Sigmoid colon (tissue), 7 donors: ENCODE measurements around the gene TSKU. TPM values are rescaled to one million over a fixed set of nuclear protein-coding genes. Genes with fewer than 3 reads are reported as not detected.

Experiments used
- DNase-seq: peaks from one replicate; pipeline ENCODE4 v3.0.0-alpha.2; 2019
- H3K27ac ChIP-seq, 4 donors: fragments of 200-600 bp; sonication (generic); one replicate each; pipeline ENCODE4 v1.5.1; 2016 to 2019; ENCODE audit warnings: mild to moderate bottlenecking in 1 of 4
- H3K27me3 ChIP-seq, 3 donors: fragments of 200-600 bp; sonication (generic); one replicate each; pipeline ENCODE4 v1.5.1; 2019; ENCODE audit warnings: mild to moderate bottlenecking in 1 of 3
- H3K36me3 ChIP-seq, 4 donors: fragments of 200-600 bp; sonication (generic); one replicate each; pipeline ENCODE4 v1.5.1; 2016 to 2019
- H3K4me1 ChIP-seq, 4 donors: fragments of 200-600 bp; sonication (generic); one replicate each; pipeline ENCODE4 v1.5.1; 2017 to 2019
- H3K4me3 ChIP-seq, 4 donors: fragments of 200-600 bp; sonication (generic); one replicate each; pipeline ENCODE4 v1.5.1; 2017 to 2019; ENCODE audit warnings: mild to moderate bottlenecking in 2 of 4, moderate library complexity in 1 of 4
- H3K9me3 ChIP-seq, 4 donors: fragments of 200-600 bp in 3 of 4; sonication (generic) in 3 of 4; one replicate each; pipeline versions ENCODE4 v1.5.1 to v1.6.1; 2013 to 2019
- EP300 ChIP-seq, 4 donors: sonication (generic); formaldehyde crosslinking; IDR thresholded peaks; one replicate each; pipeline ENCODE4 v1.6.1; 2017; ENCODE audit warnings: antibody characterized with exemption in 4 of 4
- POLR2A ChIP-seq, 2 donors: fragments of 450-650 bp; IDR thresholded peaks; one replicate each; pipeline ENCODE4 v1.6.1; 2016; ENCODE audit warnings: antibody characterized with exemption in 2 of 2, mild to moderate bottlenecking in 2 of 2, moderate library complexity in 2 of 2
- POLR2AphosphoS5 ChIP-seq, 4 donors: sonication (generic); formaldehyde crosslinking; IDR thresholded peaks; one replicate each; pipeline ENCODE4 v1.6.1; 2017; ENCODE audit warnings: antibody characterized with exemption in 4 of 4
- WGBS, 2 donors: extraction: QIAGEN DNeasy Blood & Tissue Kit; methylation state at CpG; one replicate each; pipeline ENCODE4 v1.1.7; 2013; 5-methylcytosine and 5-hydroxymethylcytosine counted together
- intact Hi-C: fragments of 100-400 bp; cut with DNase I; formaldehyde crosslinking; loops from one replicate; pipeline ENCODE4 v1.15.1; 2023
- polyA plus RNA-seq, 3 donors: library from polyadenylated mRNA; stranded (reverse); fragments of 200-250 nt; gene quantifications; one replicate each; pipeline ENCODE4 v1.2.3, GENCODE V29; 2013
- total RNA-seq, 4 donors: library from RNA; depleted of rRNA; stranded (reverse); fragments of >200 nt; gene quantifications; one replicate each; pipeline ENCODE4 v1.1.0, GENCODE V29; 2016
- TF ChIP-seq, protein P1 (sequence below), 4 experiments: fragments of 450-650 bp in 3 of 4; fragments of 200-600 bp in 1 of 4; IDR thresholded peaks; one replicate each; pipeline ENCODE4 v1.5.1; 2016 to 2019; ENCODE audit warnings: antibody characterized with exemption in 4 of 4, mild to moderate bottlenecking in 3 of 4, moderate library complexity in 2 of 4
- donor health status: healthy with polysubstance abuse.
- donor health status: Bipolar disorder and iron deficiency.
- donor health status: healthy.

TSKU gene
- total and polyA plus RNA-seq, 7 donors: 12.8 to 24.6 (median 20.4) TPM

GRCh38 chr11:76808171-76808570 is 25.0 kb downstream of the TSKU start:
- no peak for DNase-seq
- H3K27me3 ChIP-seq: no peaks in the 10 kb centered on the region
- H3K4me3 ChIP-seq: no peak overlapping the region
- intact Hi-C loops: loop anchor here (5.0 kb wide), 1 partner anchor 54 kb away; the partner anchor contains the start of gene ACER3
- H3K4me1 ChIP-seq: peaks cover 0 to 5% (median 4%) of the 10 kb centered on the region in 4 donors
- no peaks in the 10 kb centered on the region for H3K36me3 ChIP-seq
- no peak overlapping the region for H3K27ac ChIP-seq
- TF ChIP-seq, protein P1, sequence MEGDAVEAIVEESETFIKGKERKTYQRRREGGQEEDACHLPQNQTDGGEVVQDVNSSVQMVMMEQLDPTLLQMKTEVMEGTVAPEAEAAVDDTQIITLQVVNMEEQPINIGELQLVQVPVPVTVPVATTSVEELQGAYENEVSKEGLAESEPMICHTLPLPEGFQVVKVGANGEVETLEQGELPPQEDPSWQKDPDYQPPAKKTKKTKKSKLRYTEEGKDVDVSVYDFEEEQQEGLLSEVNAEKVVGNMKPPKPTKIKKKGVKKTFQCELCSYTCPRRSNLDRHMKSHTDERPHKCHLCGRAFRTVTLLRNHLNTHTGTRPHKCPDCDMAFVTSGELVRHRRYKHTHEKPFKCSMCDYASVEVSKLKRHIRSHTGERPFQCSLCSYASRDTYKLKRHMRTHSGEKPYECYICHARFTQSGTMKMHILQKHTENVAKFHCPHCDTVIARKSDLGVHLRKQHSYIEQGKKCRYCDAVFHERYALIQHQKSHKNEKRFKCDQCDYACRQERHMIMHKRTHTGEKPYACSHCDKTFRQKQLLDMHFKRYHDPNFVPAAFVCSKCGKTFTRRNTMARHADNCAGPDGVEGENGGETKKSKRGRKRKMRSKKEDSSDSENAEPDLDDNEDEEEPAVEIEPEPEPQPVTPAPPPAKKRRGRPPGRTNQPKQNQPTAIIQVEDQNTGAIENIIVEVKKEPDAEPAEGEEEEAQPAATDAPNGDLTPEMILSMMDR (IDR thresholded peaks at IDR 0.05): no peak
- TF ChIP-seq POLR2AphosphoS5 (IDR thresholded peaks at IDR 0.05): no peak
- TF ChIP-seq EP300 (IDR thresholded peaks at IDR 0.05): no peak
- no peak for TF ChIP-seq POLR2A (IDR thresholded peaks at IDR 0.05)
- no peaks in the 10 kb centered on the region for H3K9me3 ChIP-seq
- 94 to 96% methylated on average over 12 of the region's 12 CpGs for WGBS, 2 donors

GRCh38 chr11:76808996-76809395 is 25.8 kb downstream of the TSKU start:
- Histone ChIP-seq H3K4me1 (peaks cover 0 to 5% (median 4%) of the 10 kb centered on the region in 4 donors), H3K27me3 (no peaks in the 10 kb centered on the region), H3K36me3 (no peaks in the 10 kb centered on the region), H3K4me3 (no peak overlapping the region), H3K9me3 (no peaks in the 10 kb centered on the region), H3K27ac (no peak overlapping the region)
- 90 to 91% methylated on average over 5 of the region's 5 CpGs for WGBS, 2 donors
- intact Hi-C loops: loop anchor here (5.0 kb wide), 1 partner anchor 53 kb away; the partner anchor contains the start of gene ACER3
- no peak for DNase-seq
- TF ChIP-seq, protein P1 (IDR thresholded peaks at IDR 0.05): no peak
- TF ChIP-seq POLR2A (IDR thresholded peaks at IDR 0.05): no peak
- TF ChIP-seq POLR2AphosphoS5 (IDR thresholded peaks at IDR 0.05): no peak
- TF ChIP-seq EP300 (IDR thresholded peaks at IDR 0.05): no peak

DNA sequence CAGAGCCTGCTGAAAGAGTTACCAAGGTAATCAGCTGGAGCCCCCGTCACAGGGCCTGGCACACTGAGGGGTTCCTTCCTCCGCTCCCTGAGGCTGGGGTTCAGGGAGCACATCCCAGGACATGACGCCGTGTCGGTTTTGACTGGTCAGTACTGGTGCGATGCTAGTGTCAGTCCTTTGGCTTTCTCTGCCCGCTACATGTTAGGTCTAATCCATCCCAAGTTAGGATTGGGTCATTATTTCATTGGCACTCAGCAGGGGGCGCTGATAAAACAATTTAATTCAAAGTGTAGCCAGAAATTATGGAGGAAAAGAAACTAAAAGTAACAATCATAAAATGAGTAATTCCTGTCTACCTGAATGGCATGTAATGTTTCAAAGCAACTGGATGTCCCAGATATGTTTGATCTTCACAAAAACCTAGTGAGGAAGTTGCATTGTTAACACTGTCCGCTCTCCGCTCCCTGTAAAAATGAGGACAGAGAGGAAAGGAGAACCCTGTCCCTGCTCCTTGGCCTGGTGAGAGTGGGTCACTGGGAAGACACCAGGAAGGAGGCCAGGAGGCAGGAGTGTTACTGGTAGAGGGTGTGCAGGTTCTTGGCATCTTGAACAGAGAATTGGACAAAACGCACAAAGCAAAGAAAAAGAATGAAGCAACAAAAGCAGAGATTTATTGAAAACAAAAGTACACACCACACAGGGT is 27.1 kb downstream of the TSKU start:
- WGBS, 2 donors: 66 to 76% methylated on average over 11 of the region's 11 CpGs
- no peak overlapping the region for H3K27ac ChIP-seq
- intact Hi-C loops: no loop called here

DNA sequence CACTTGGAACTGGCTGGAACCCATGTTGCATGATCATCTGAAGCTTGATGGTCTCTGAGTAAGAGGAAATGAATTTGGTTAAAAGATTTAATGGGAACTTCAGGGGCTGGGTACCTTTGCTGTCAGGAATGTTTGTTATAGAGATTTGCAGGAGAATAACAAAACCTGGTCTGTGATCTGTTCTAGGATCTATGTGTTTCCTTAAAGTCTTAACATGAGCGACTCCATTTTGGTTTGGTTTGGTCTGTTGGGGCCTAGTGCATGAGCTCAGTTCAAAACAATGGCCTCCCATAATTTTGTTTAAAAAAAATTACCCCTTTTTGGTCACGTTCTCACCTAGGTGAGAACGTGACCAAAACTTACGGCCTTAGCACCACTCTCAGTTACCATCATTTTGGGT is 28.1 kb downstream of the TSKU start:
- no peak overlapping the region for H3K27ac ChIP-seq
- no peak overlapping the region for H3K4me3 ChIP-seq
- no peaks in the 10 kb centered on the region for H3K27me3 ChIP-seq
- no peak for DNase-seq
- H3K4me1 ChIP-seq: peaks cover 0 to 5% (median 4%) of the 10 kb centered on the region in 4 donors
- peaks cover 0 to 4% (median 2%) of the 10 kb centered on the region in 4 donors for H3K9me3 ChIP-seq
- no peaks in the 10 kb centered on the region for H3K36me3 ChIP-seq
- WGBS, 2 donors: 96 to 98% methylated on average over 4 of the region's 4 CpGs
- TF ChIP-seq POLR2AphosphoS5 (IDR thresholded peaks at IDR 0.05) (no peak), POLR2A (IDR thresholded peaks at IDR 0.05) (no peak), EP300 (IDR thresholded peaks at IDR 0.05) (no peak)
- TF ChIP-seq, protein P1 (IDR thresholded peaks at IDR 0.05): no peak
- intact Hi-C loops: no loop called here

More for the DNA sequence above, 27.1 kb downstream of the TSKU start:
- no peak for TF ChIP-seq POLR2A (IDR thresholded peaks at IDR 0.05)
- TF ChIP-seq, protein P1 (IDR thresholded peaks at IDR 0.05): peak in 3 of 4 experiments; percentile 21 to 46 (median 41)
- Histone ChIP-seq H3K4me3 (no peak overlapping the region), H3K27me3 (no peaks in the 10 kb centered on the region), H3K36me3 (no peaks in the 10 kb centered on the region), H3K4me1 (peaks cover 0 to 5% (median 4%) of the 10 kb centered on the region in 4 donors), H3K9me3 (peaks cover 0 to 4% (median 0%) of the 10 kb centered on the region in 4 donors)
- DNase-seq: no peak
